Measurements from ENCODE around the gene LCT.

DNA sequence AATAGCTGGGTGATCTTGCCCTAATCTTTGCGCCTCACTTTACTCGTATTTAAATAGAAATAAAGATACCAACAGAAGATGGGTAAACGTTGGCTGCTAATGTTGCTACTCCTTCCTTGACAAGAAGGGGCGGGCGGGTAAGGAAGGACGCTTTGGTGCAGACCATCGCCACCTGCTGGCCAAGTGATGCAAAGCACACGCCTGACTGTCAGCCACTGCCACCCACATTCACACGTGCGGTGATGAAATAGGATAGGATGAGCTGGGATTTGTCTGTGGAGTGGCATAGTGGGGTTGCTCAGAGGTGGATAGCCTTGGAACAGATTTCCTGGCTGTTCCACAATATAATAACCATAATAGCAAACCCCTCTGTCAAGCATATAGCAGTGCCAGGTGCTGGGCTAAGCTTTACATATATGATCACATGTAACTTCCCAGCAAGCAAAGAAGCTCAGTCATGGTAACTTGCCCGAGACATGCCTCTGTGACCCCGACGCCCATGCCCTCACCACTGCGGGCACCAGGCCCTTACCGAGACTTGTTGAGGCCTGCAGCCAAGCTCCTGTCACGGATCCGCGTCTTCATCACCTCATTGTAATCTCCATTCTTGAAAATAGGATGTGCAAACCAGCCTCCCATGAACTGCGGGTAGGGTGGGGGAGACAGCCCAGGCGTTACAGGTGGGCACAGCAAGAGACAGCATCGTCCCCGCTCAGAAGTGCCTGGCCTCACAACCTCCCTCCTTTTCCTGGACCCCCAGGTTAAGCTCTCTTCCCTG lies 39.3 kb downstream of the LCT start:
- TF ChIP-seq, protein P1, sequence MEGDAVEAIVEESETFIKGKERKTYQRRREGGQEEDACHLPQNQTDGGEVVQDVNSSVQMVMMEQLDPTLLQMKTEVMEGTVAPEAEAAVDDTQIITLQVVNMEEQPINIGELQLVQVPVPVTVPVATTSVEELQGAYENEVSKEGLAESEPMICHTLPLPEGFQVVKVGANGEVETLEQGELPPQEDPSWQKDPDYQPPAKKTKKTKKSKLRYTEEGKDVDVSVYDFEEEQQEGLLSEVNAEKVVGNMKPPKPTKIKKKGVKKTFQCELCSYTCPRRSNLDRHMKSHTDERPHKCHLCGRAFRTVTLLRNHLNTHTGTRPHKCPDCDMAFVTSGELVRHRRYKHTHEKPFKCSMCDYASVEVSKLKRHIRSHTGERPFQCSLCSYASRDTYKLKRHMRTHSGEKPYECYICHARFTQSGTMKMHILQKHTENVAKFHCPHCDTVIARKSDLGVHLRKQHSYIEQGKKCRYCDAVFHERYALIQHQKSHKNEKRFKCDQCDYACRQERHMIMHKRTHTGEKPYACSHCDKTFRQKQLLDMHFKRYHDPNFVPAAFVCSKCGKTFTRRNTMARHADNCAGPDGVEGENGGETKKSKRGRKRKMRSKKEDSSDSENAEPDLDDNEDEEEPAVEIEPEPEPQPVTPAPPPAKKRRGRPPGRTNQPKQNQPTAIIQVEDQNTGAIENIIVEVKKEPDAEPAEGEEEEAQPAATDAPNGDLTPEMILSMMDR (IDR thresholded peaks at IDR 0.05) = peak; percentile 57 to 77 (median 66)
- TF ChIP-seq POLR2A (IDR thresholded peaks at IDR 0.05) (no peak), POLR2AphosphoS5 (IDR thresholded peaks at IDR 0.05) (no peak)
